Measurements from ENCODE around the gene SUMO3.

Gene SUMO3

GRCh38 chr21:44817914-44818639, at the start of gene SUMO3:
SUMO3 (minus strand) TSS chr21:44818062; CDS start chr21:44817968, 94 bp downstream.
- no peaks in the 10 kb centered on the region for H3K9me2 ChIP-seq (replicated peaks; ENCODE audit: low read depth, low read length)
- peaks cover 16% of the 10 kb centered on the region for H3K4me1 ChIP-seq (ENCODE audit: insufficient read depth, low read length, poor library complexity, severe bottlenecking)
- H2AFZ ChIP-seq (ENCODE audit: low read length) = peak within 1 kb of the TSS; percentile 95
- H3K36me3 ChIP-seq (ENCODE audit: insufficient read depth, low read length) = no peaks in the 10 kb centered on the region
- H3K79me2 ChIP-seq (ENCODE audit: insufficient read depth, low read length) = peaks cover 53% of the 10 kb centered on the region
- peaks cover 41% of the 10 kb centered on the region for H4K20me1 ChIP-seq (ENCODE audit: insufficient read depth, low read length, poor library complexity, severe bottlenecking)
- peak within 1 kb of the TSS; percentile 90 for H3K4me2 ChIP-seq (ENCODE audit: low read depth, low read length, poor library complexity, severe bottlenecking)
- H3F3A ChIP-seq (ENCODE audit: low read depth) = no peaks in the 10 kb centered on the region
- peak within 1 kb of the TSS; percentile 92 for H3K4me3 ChIP-seq (ENCODE audit: low read length, poor library complexity, severe bottlenecking)
- H3K9ac ChIP-seq (ENCODE audit: low read depth, low read length, poor library complexity, severe bottlenecking) = peak within 1 kb of the TSS; percentile 92
- TF ChIP-seq EZH2phosphoT487 (IDR thresholded peaks at IDR 0.05; ENCODE audit: borderline replicate concordance) = no peak
- no peak for TF ChIP-seq CTCF (conservative IDR thresholded peaks at IDR 0.05; ENCODE audit: low read length)
- 0 out of 2 replicates have a peak, but pooled peaks cover 9% of the 10 kb centered on the region for H3K9me3 ChIP-seq (ENCODE audit: insufficient read depth, low read depth, low read length)
- H3K27me3 ChIP-seq (ENCODE audit: insufficient read depth, low read length, poor library complexity, severe bottlenecking) = no peaks in the 10 kb centered on the region

- Histone ChIP-seq H3F3A (ENCODE audit: low read depth) (no peaks in the 10 kb centered on the region), H3K4me2 (ENCODE audit: low read depth, low read length, poor library complexity, severe bottlenecking) (peak overlapping the region; percentile 85), H2AFZ (ENCODE audit: low read length) (no peak overlapping the region), H3K27me3 (ENCODE audit: insufficient read depth, low read length, poor library complexity, severe bottlenecking) (no peaks in the 10 kb centered on the region), H3K9ac (ENCODE audit: low read depth, low read length, poor library complexity, severe bottlenecking) (peak overlapping the region; percentile 88), H3K4me1 (ENCODE audit: insufficient read depth, low read length, poor library complexity, severe bottlenecking) (peaks cover 74% of the 10 kb centered on the region), H3K9me2 (replicated peaks; ENCODE audit: low read depth, low read length) (no peaks in the 10 kb centered on the region), H4K20me1 (ENCODE audit: insufficient read depth, low read length, poor library complexity, severe bottlenecking) (peaks cover 96% of the 10 kb centered on the region), H3K4me3 (ENCODE audit: low read length, poor library complexity, severe bottlenecking) (peak overlapping the region; percentile 63), H3K36me3 (ENCODE audit: insufficient read depth, low read length) (peaks cover 37% of the 10 kb centered on the region), H3K9me3 (ENCODE audit: insufficient read depth, low read depth, low read length) (no peaks in the 10 kb centered on the region), H3K79me2 (ENCODE audit: insufficient read depth, low read length) (peaks cover 100% of the 10 kb centered on the region)
- TF ChIP-seq CTCF (conservative IDR thresholded peaks at IDR 0.05; ENCODE audit: low read length) (no peak), EZH2phosphoT487 (IDR thresholded peaks at IDR 0.05; ENCODE audit: borderline replicate concordance) (no peak)
Observed at GRCh38 chr21:44867464-44867863, 49.6 kb upstream of the SUMO3 start.

- Histone ChIP-seq H3K4me1 (ENCODE audit: insufficient read depth, low read length, poor library complexity, severe bottlenecking) (peaks cover 67% of the 10 kb centered on the region), H3K9me2 (replicated peaks; ENCODE audit: low read depth, low read length) (no peaks in the 10 kb centered on the region), H3K9me3 (ENCODE audit: insufficient read depth, low read depth, low read length) (no peaks in the 10 kb centered on the region), H3K27me3 (ENCODE audit: insufficient read depth, low read length, poor library complexity, severe bottlenecking) (no peaks in the 10 kb centered on the region), H3K4me3 (ENCODE audit: low read length, poor library complexity, severe bottlenecking) (peak overlapping the region; percentile 63), H3K4me2 (ENCODE audit: low read depth, low read length, poor library complexity, severe bottlenecking) (peak overlapping the region; percentile 85), H4K20me1 (ENCODE audit: insufficient read depth, low read length, poor library complexity, severe bottlenecking) (peaks cover 96% of the 10 kb centered on the region), H3K79me2 (ENCODE audit: insufficient read depth, low read length) (peaks cover 100% of the 10 kb centered on the region), H3F3A (ENCODE audit: low read depth) (no peaks in the 10 kb centered on the region), H2AFZ (ENCODE audit: low read length) (no peak overlapping the region), H3K9ac (ENCODE audit: low read depth, low read length, poor library complexity, severe bottlenecking) (peak overlapping the region; percentile 14), H3K36me3 (ENCODE audit: insufficient read depth, low read length) (peaks cover 44% of the 10 kb centered on the region)
- no peak for TF ChIP-seq EZH2phosphoT487 (IDR thresholded peaks at IDR 0.05; ENCODE audit: borderline replicate concordance)
- TF ChIP-seq CTCF (conservative IDR thresholded peaks at IDR 0.05; ENCODE audit: low read length) = no peak
Observed at GRCh38 chr21:44866780-44867179, 48.9 kb upstream of the SUMO3 start.

Measured in Loucy (cell line).